ENCODE data around the gene TBC1D14.

DNA sequence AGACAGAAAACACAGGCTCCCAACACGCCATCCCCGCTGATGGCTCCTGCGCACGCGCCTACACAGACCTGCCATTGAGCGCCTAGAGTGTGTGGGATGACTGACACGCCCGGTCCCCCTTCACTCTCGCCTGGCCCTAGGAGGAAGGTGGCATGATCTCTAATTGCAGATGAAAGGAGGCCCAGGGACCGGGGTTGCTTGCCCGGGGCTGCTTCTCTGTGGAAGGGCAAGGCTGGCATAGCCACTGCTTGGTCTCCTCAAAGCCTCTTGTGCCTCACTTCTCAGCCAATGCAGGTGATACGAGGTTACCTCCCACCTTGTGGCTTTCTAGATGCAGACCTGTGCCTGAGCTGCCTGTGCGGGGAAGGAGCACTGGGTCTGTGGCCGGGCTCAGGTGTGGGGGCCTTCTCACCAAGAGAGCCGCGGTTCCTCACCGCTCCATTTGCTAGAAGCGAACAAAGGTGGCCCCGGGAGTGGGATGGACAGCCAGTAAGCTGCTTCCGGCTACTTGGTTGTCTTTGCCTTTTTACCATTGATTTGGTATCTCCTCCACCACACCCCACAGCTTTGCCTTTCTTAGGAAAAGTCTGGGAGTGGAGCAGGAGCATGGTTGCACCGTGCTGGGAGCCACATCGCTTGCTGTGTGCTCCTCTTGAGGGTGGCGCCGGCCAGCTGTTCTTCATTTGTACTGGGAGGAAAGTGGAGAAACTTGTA lies 47.0 kb downstream of the TBC1D14 start:
- TF ChIP-seq RXRA (IDR thresholded peaks at IDR 0.05; ENCODE audit: insufficient read depth, low read depth, low read length), result no peak
- no peak for TF ChIP-seq CEBPB (IDR thresholded peaks at IDR 0.05; ENCODE audit: low read depth, low read length)
- no peak for TF ChIP-seq EP300 (IDR thresholded peaks at IDR 0.05; ENCODE audit: borderline replicate concordance in 1 of 2, low read depth in 2 of 2, low read length in 2 of 2)
- TF ChIP-seq EZH2 (IDR thresholded peaks at IDR 0.05; ENCODE audit: low read depth, low read length, severe bottlenecking), result no peak
- TF ChIP-seq CHD2 (IDR thresholded peaks at IDR 0.05; ENCODE audit: low read length), result no peak
